Activated T-helper 17 cell treated with anti-CD3 and anti-CD28 coated beads, Interleukin-2, amount 50 U/mL, for 72 hours (primary cell): ENCODE results near the gene NALF2. TPM values are rescaled to one million over a fixed set of nuclear protein-coding genes. Genes with fewer than 3 reads are reported as not detected.

ENCODE experiments used
- ATAC-seq: fragments of 150-1000 bp; cut with Tn5 transposase; replicated peaks from 2 replicates; pipeline ENCODE4 v1.10.0; 2021; ENCODE audit warnings: mild to moderate bottlenecking, moderate library complexity
- H3K27ac Mint-ChIP-seq: one replicate; pipeline ENCODE4 v1.8.0; 2022; ENCODE audit warnings: mixed read lengths
- H3K27me3 Mint-ChIP-seq: one replicate; pipeline ENCODE4 v1.8.0; 2022; ENCODE audit warnings: mixed read lengths
- H3K36me3 Mint-ChIP-seq: one replicate; pipeline ENCODE4 v1.8.0; 2022; ENCODE audit warnings: low read depth, mild to moderate bottlenecking, mixed read lengths
- H3K4me1 Mint-ChIP-seq: one replicate; pipeline ENCODE4 v1.8.0; 2022; ENCODE audit warnings: mixed read lengths
- H3K4me3 Mint-ChIP-seq: one replicate; pipeline ENCODE4 v1.8.0; 2022; ENCODE audit warnings: mild to moderate bottlenecking, mixed read lengths
- H3K9me3 Mint-ChIP-seq: one replicate; pipeline ENCODE4 v1.8.0; 2022; ENCODE audit warnings: mixed read lengths
- total RNA-seq, 2 donors: library from RNA; stranded (reverse); gene quantifications; one replicate each; pipeline ENCODE4 v1.2.3, GENCODE V29; 2022

The NALF2 gene
- total RNA-seq, 2 donors from 2014 or later = 0.32 to 0.45 TPM

- no peak for ATAC-seq
- H3K4me1 Mint-ChIP-seq = no peaks in the 10 kb centered on the region
- H3K27ac Mint-ChIP-seq = no peak overlapping the region
Observed at GRCh38 chrX:69546978-69547377, 42.9 kb downstream of the NALF2 start.

GRCh38 chrX:69551421-69552009 lies 47.4 kb downstream of the NALF2 start:
- Mint-ChIP-seq H3K9me3 (no peaks in the 10 kb centered on the region), H3K27ac (no peak overlapping the region), H3K27me3 (no peaks in the 10 kb centered on the region), H3K4me3 (no peak overlapping the region), H3K4me1 (no peaks in the 10 kb centered on the region), H3K36me3 (no peaks in the 10 kb centered on the region)
- no peak for ATAC-seq

More at GRCh38 chrX:69546978-69547377, 42.9 kb downstream of the NALF2 start:
- H3K4me3 Mint-ChIP-seq = no peak overlapping the region
- H3K27me3 Mint-ChIP-seq = no peaks in the 10 kb centered on the region
- H3K36me3 Mint-ChIP-seq = no peaks in the 10 kb centered on the region
- H3K9me3 Mint-ChIP-seq = no peaks in the 10 kb centered on the region

- no peak for ATAC-seq
- Mint-ChIP-seq H3K27ac (no peak overlapping the region), H3K4me1 (no peaks in the 10 kb centered on the region), H3K27me3 (no peaks in the 10 kb centered on the region), H3K4me3 (no peak overlapping the region), H3K36me3 (no peaks in the 10 kb centered on the region), H3K9me3 (no peaks in the 10 kb centered on the region)
Observed at GRCh38 chrX:69552512-69552911, 48.4 kb downstream of the NALF2 start.

Other genes starting within 250 kb of the NALF2 start
- gene EDA, start 111.8 kb downstream of the NALF2 start, total RNA-seq = 1 to 10 TPM; 2.2 to 6.5 TPM